Measurements from ENCODE around the gene PLXNA4.

PLXNA4 gene

GRCh38 chr7:132537456-132538145, 38.7 kb downstream of the PLXNA4 start:
- no peak overlapping the region for H3K4me3 Mint-ChIP-seq
- no peak overlapping the region for H3K27ac Mint-ChIP-seq
- no peaks in the 10 kb centered on the region for H3K4me1 Mint-ChIP-seq
- H3K9me3 Mint-ChIP-seq = no peaks in the 10 kb centered on the region
- no peaks in the 10 kb centered on the region for H3K27me3 Mint-ChIP-seq
- no peaks in the 10 kb centered on the region for H3K36me3 Mint-ChIP-seq

GRCh38 chr7:132536654-132537395, 39.4 kb downstream of the PLXNA4 start:
- no peaks in the 10 kb centered on the region for H3K9me3 Mint-ChIP-seq

GRCh38 chr7:132533916-132534315, 42.4 kb downstream of the PLXNA4 start:
- no peaks in the 10 kb centered on the region for H3K27me3 Mint-ChIP-seq
- no peak overlapping the region for H3K27ac Mint-ChIP-seq
- H3K9me3 Mint-ChIP-seq = no peaks in the 10 kb centered on the region
- H3K36me3 Mint-ChIP-seq = no peaks in the 10 kb centered on the region
- H3K4me3 Mint-ChIP-seq = no peak overlapping the region
- H3K4me1 Mint-ChIP-seq = peaks cover 5% of the 10 kb centered on the region

More at GRCh38 chr7:132536654-132537395, 39.4 kb downstream of the PLXNA4 start:
- no peaks in the 10 kb centered on the region for H3K36me3 Mint-ChIP-seq
- no peaks in the 10 kb centered on the region for H3K27me3 Mint-ChIP-seq
- no peak overlapping the region for H3K4me3 Mint-ChIP-seq
- no peak overlapping the region for H3K27ac Mint-ChIP-seq
- no peaks in the 10 kb centered on the region for H3K4me1 Mint-ChIP-seq

- Mint-ChIP-seq H3K9me3 (no peaks in the 10 kb centered on the region), H3K27ac (no peak overlapping the region), H3K4me1 (peaks cover 5% of the 10 kb centered on the region), H3K4me3 (no peak overlapping the region), H3K36me3 (no peaks in the 10 kb centered on the region), H3K27me3 (no peaks in the 10 kb centered on the region)
Observed at GRCh38 chr7:132532281-132532680, 44.0 kb downstream of the PLXNA4 start.

- Mint-ChIP-seq H3K27me3 (no peaks in the 10 kb centered on the region), H3K4me1 (peaks cover 5% of the 10 kb centered on the region), H3K9me3 (no peaks in the 10 kb centered on the region), H3K4me3 (no peak overlapping the region), H3K27ac (no peak overlapping the region), H3K36me3 (no peaks in the 10 kb centered on the region)
Observed at GRCh38 chr7:132531562-132531961, 44.7 kb downstream of the PLXNA4 start.

- peaks cover 9% of the 10 kb centered on the region for H3K4me1 Mint-ChIP-seq
- H3K36me3 Mint-ChIP-seq = no peaks in the 10 kb centered on the region
- H3K27ac Mint-ChIP-seq = no peak overlapping the region
- no peak overlapping the region for H3K4me3 Mint-ChIP-seq
- H3K9me3 Mint-ChIP-seq = no peaks in the 10 kb centered on the region
- no peaks in the 10 kb centered on the region for H3K27me3 Mint-ChIP-seq
Observed at GRCh38 chr7:132528695-132529094, 47.6 kb downstream of the PLXNA4 start.

GRCh38 chr7:132527467-132528410, 48.5 kb downstream of the PLXNA4 start:
- Mint-ChIP-seq H3K4me3 (no peak overlapping the region), H3K4me1 (peaks cover 9% of the 10 kb centered on the region), H3K27ac (no peak overlapping the region), H3K27me3 (no peaks in the 10 kb centered on the region), H3K36me3 (no peaks in the 10 kb centered on the region), H3K9me3 (no peaks in the 10 kb centered on the region)

- H3K27ac Mint-ChIP-seq = no peak overlapping the region
- H3K4me1 Mint-ChIP-seq = peaks cover 9% of the 10 kb centered on the region
- H3K36me3 Mint-ChIP-seq = no peaks in the 10 kb centered on the region
- H3K9me3 Mint-ChIP-seq = no peaks in the 10 kb centered on the region
- H3K27me3 Mint-ChIP-seq = no peaks in the 10 kb centered on the region
- no peak overlapping the region for H3K4me3 Mint-ChIP-seq
Observed at GRCh38 chr7:132526111-132526740, 50.0 kb downstream of the PLXNA4 start.

GRCh38 chr7:132521423-132521822, 54.8 kb downstream of the PLXNA4 start:
- no peaks in the 10 kb centered on the region for H3K36me3 Mint-ChIP-seq
- H3K27me3 Mint-ChIP-seq = no peaks in the 10 kb centered on the region
- H3K4me1 Mint-ChIP-seq = peaks cover 4% of the 10 kb centered on the region
- no peaks in the 10 kb centered on the region for H3K9me3 Mint-ChIP-seq
- no peak overlapping the region for H3K4me3 Mint-ChIP-seq
- H3K27ac Mint-ChIP-seq = no peak overlapping the region

- no peaks in the 10 kb centered on the region for H3K27me3 Mint-ChIP-seq
- no peaks in the 10 kb centered on the region for H3K9me3 Mint-ChIP-seq
- no peaks in the 10 kb centered on the region for H3K4me1 Mint-ChIP-seq
- H3K36me3 Mint-ChIP-seq = no peaks in the 10 kb centered on the region
- H3K4me3 Mint-ChIP-seq = no peak overlapping the region
- H3K27ac Mint-ChIP-seq = no peak overlapping the region
Observed at GRCh38 chr7:132520591-132521280, 55.5 kb downstream of the PLXNA4 start.

- Mint-ChIP-seq H3K9me3 (no peaks in the 10 kb centered on the region), H3K4me1 (no peaks in the 10 kb centered on the region), H3K36me3 (no peaks in the 10 kb centered on the region), H3K4me3 (no peak overlapping the region), H3K27me3 (no peaks in the 10 kb centered on the region), H3K27ac (no peak overlapping the region)
Observed at GRCh38 chr7:132519936-132520335, 56.3 kb downstream of the PLXNA4 start.

- Mint-ChIP-seq H3K4me3 (no peak overlapping the region), H3K9me3 (no peaks in the 10 kb centered on the region), H3K4me1 (no peaks in the 10 kb centered on the region), H3K27ac (no peak overlapping the region), H3K36me3 (no peaks in the 10 kb centered on the region), H3K27me3 (no peaks in the 10 kb centered on the region)
Observed at GRCh38 chr7:132518839-132519173, 57.5 kb downstream of the PLXNA4 start.

GRCh38 chr7:132518102-132518838, 58.0 kb downstream of the PLXNA4 start:
- no peak overlapping the region for H3K27ac Mint-ChIP-seq
- H3K36me3 Mint-ChIP-seq = no peaks in the 10 kb centered on the region
- no peak overlapping the region for H3K4me3 Mint-ChIP-seq
- H3K9me3 Mint-ChIP-seq = no peaks in the 10 kb centered on the region
- no peaks in the 10 kb centered on the region for H3K27me3 Mint-ChIP-seq
- H3K4me1 Mint-ChIP-seq = no peaks in the 10 kb centered on the region

GRCh38 chr7:132516042-132516840, 60.0 kb downstream of the PLXNA4 start:
- H3K9me3 Mint-ChIP-seq = no peaks in the 10 kb centered on the region
- no peak overlapping the region for H3K4me3 Mint-ChIP-seq
- no peaks in the 10 kb centered on the region for H3K4me1 Mint-ChIP-seq
- H3K36me3 Mint-ChIP-seq = no peaks in the 10 kb centered on the region
- no peaks in the 10 kb centered on the region for H3K27me3 Mint-ChIP-seq
- H3K27ac Mint-ChIP-seq = no peak overlapping the region
